Calu3 (cell line): ENCODE results near the gene PTGES. TPM values are rescaled to one million over a fixed set of nuclear protein-coding genes. Genes with fewer than 3 reads are reported as not detected.

Source experiments
- BruUV-seq: library from RNA; stranded (reverse); fragments of 400-500 nt; replicated peaks from 2 replicates; lab custom pipeline; 2021; lab: Mats Ljungman, UMichigan
- CTCF ChIA-PET: fragments of 300-600 bp; sonication (Branson Sonifier 250); formaldehyde crosslinking; loops from one replicate; lab custom pipeline; 2022; ENCODE audit warnings: antibody characterized with exemption; lab: Charles Lee
- DNase-seq: peaks from one replicate; pipeline ENCODE4 v3.0.0; 2022
- H3K27ac Mint-ChIP-seq: one replicate; pipeline ENCODE4 v1.8.0; 2022; ENCODE audit warnings: mixed read lengths; ENCODE audit not compliant: unreplicated experiment
- H3K27me3 Mint-ChIP-seq: one replicate; pipeline ENCODE4 v1.8.0; 2022; ENCODE audit warnings: mixed read lengths; ENCODE audit not compliant: unreplicated experiment
- H3K36me3 Mint-ChIP-seq: one replicate; pipeline ENCODE4 v1.8.0; 2022; ENCODE audit warnings: mild to moderate bottlenecking, moderate library complexity, mixed read lengths; ENCODE audit not compliant: insufficient read depth, unreplicated experiment
- H3K4me1 Mint-ChIP-seq: one replicate; pipeline ENCODE4 v1.8.0; 2022; ENCODE audit warnings: mild to moderate bottlenecking, low read depth, mixed read lengths; ENCODE audit not compliant: unreplicated experiment
- H3K4me3 Mint-ChIP-seq: one replicate; pipeline ENCODE4 v1.8.0; 2022; ENCODE audit warnings: mild to moderate bottlenecking, low read depth, moderate library complexity, mixed read lengths; ENCODE audit not compliant: unreplicated experiment
- H3K9me3 Mint-ChIP-seq: one replicate; pipeline ENCODE4 v1.8.0; 2022; ENCODE audit warnings: low read depth, mixed read lengths; ENCODE audit not compliant: unreplicated experiment
- intact Hi-C: fragments of 100-400 bp; cut with micrococcal nuclease; formaldehyde crosslinking; loops from one replicate; pipeline ENCODE4 v1.10.0; 2022; ENCODE audit not compliant: unreplicated experiment
- total RNA-seq: library from RNA; stranded (reverse); gene quantifications from 2 replicates; pipeline ENCODE4 v1.2.3, GENCODE V29; 2022
- TF ChIP-seq, protein P1 (sequence below): fragments of 200-600 bp; IDR thresholded peaks from one replicate; pipeline ENCODE4 v1.8.0; 2022; ENCODE audit warnings: antibody characterized with exemption; ENCODE audit not compliant: unreplicated experiment

The PTGES gene
- total RNA-seq, 1 experiment from 2014 or later, result 6.3 TPM

DNA sequence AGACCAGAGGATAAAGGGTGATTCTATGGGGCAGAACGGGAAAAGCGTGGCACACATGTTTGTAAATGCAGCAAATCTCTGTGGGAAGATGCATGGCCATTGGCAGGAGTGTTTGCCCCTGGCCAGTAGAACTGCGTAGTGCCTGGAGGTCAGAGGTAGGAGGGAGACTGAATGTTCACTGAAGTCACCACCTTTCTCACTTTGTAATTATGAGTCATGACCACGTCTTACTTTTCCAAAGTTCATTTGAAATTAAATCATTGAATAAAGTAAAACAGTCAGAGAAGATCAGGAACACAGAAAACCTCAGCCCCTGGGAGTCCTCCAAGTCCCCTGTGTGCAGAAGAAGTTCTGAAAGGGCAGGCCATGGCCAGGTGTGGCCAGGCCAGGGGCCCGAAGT lies 4.6 kb downstream of the PTGES start:
- H3K9me3 Mint-ChIP-seq, result no peaks in the 10 kb centered on the region
- intact Hi-C loops, result no loop called here
- H3K27ac Mint-ChIP-seq, result no peak overlapping the region
- H3K4me1 Mint-ChIP-seq, result peaks cover 11% of the 10 kb centered on the region
- H3K27me3 Mint-ChIP-seq, result no peaks in the 10 kb centered on the region
- no peak for DNase-seq
- no peak overlapping the region for H3K4me3 Mint-ChIP-seq
- BruUV-seq, result no TSS peak
- TF ChIP-seq, protein P1, sequence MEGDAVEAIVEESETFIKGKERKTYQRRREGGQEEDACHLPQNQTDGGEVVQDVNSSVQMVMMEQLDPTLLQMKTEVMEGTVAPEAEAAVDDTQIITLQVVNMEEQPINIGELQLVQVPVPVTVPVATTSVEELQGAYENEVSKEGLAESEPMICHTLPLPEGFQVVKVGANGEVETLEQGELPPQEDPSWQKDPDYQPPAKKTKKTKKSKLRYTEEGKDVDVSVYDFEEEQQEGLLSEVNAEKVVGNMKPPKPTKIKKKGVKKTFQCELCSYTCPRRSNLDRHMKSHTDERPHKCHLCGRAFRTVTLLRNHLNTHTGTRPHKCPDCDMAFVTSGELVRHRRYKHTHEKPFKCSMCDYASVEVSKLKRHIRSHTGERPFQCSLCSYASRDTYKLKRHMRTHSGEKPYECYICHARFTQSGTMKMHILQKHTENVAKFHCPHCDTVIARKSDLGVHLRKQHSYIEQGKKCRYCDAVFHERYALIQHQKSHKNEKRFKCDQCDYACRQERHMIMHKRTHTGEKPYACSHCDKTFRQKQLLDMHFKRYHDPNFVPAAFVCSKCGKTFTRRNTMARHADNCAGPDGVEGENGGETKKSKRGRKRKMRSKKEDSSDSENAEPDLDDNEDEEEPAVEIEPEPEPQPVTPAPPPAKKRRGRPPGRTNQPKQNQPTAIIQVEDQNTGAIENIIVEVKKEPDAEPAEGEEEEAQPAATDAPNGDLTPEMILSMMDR, result no peak
- CTCF ChIA-PET, result no interaction called here
- peaks cover 6% of the 10 kb centered on the region for H3K36me3 Mint-ChIP-seq

- CTCF ChIA-PET, result no interaction called here
- TF ChIP-seq, protein P1, result no peak
- Mint-ChIP-seq H3K4me3 (no peak overlapping the region), H3K27me3 (no peaks in the 10 kb centered on the region), H3K36me3 (no peaks in the 10 kb centered on the region), H3K27ac (no peak overlapping the region), H3K4me1 (no peaks in the 10 kb centered on the region), H3K9me3 (no peaks in the 10 kb centered on the region)
- no TSS peak for BruUV-seq
- DNase-seq, result no peak
- intact Hi-C loops, result no loop called here
Measured at GRCh38 chr9:129746092-129746777, 6.6 kb downstream of the PTGES start.

- intact Hi-C loops, result no loop called here
- no peaks in the 10 kb centered on the region for H3K4me1 Mint-ChIP-seq
- CTCF ChIA-PET, result no interaction called here
Measured at GRCh38 chr9:129745200-129745599, 7.6 kb downstream of the PTGES start.

GRCh38 chr9:129740666-129741464 lies 12.0 kb downstream of the PTGES start:
- H3K27me3 Mint-ChIP-seq, result no peaks in the 10 kb centered on the region
- no peak overlapping the region for H3K27ac Mint-ChIP-seq
- H3K4me1 Mint-ChIP-seq, result no peaks in the 10 kb centered on the region
- no TSS peak for BruUV-seq
- H3K9me3 Mint-ChIP-seq, result no peaks in the 10 kb centered on the region
- no peak overlapping the region for H3K4me3 Mint-ChIP-seq
- TF ChIP-seq, protein P1, result no peak
- H3K36me3 Mint-ChIP-seq, result no peaks in the 10 kb centered on the region
- no peak for DNase-seq
- CTCF ChIA-PET, result no interaction called here
- intact Hi-C loops, result no loop called here

More at GRCh38 chr9:129745200-129745599, 7.6 kb downstream of the PTGES start:
- DNase-seq, result no peak
- H3K4me3 Mint-ChIP-seq, result no peak overlapping the region
- no peak overlapping the region for H3K27ac Mint-ChIP-seq
- no peaks in the 10 kb centered on the region for H3K27me3 Mint-ChIP-seq
- BruUV-seq, result no TSS peak
- H3K36me3 Mint-ChIP-seq, result no peaks in the 10 kb centered on the region
- TF ChIP-seq, protein P1, result no peak
- H3K9me3 Mint-ChIP-seq, result no peaks in the 10 kb centered on the region
